ENCODE results near the gene RAB4A.
"Not testable (repeated sequence)": the region's sequence is repeated elsewhere in the genome, so short reads cannot be mapped to it uniquely, and the experiment has no call there.

RAB4A gene

GRCh38 chr1:229300099-229300757 lies 29.3 kb downstream of the RAB4A start:
- no peak for DNase-seq

- no peak for DNase-seq
Measured at GRCh38 chr1:229302740-229303139, 31.8 kb downstream of the RAB4A start.

- DNase-seq = no peak
Measured at GRCh38 chr1:229303855-229304254, 32.9 kb downstream of the RAB4A start.

- DNase-seq = no peak
Measured at GRCh38 chr1:229305392-229305791, 34.5 kb downstream of the RAB4A start.

- no peak for DNase-seq
Measured at GRCh38 chr1:229309074-229309473, 38.2 kb downstream of the RAB4A start.

- DNase-seq = no peak
Measured at GRCh38 chr1:229309684-229310083, 38.8 kb downstream of the RAB4A start.

GRCh38 chr1:229310833-229311232 lies 39.9 kb downstream of the RAB4A start:
- no peak for DNase-seq

GRCh38 chr1:229316166-229316565 lies 45.3 kb downstream of the RAB4A start:
- no peak for DNase-seq

- no peak for DNase-seq
Measured at GRCh38 chr1:229318056-229318455, 47.1 kb downstream of the RAB4A start.

GRCh38 chr1:229319487-229319886 lies 48.6 kb downstream of the RAB4A start:
- no peak for DNase-seq

GRCh38 chr1:229323201-229323600 lies 52.3 kb downstream of the RAB4A start:
- DNase-seq = no peak

GRCh38 chr1:229323885-229324553 lies 53.1 kb downstream of the RAB4A start:
- DNase-seq = no peak

GRCh38 chr1:229325401-229325800 lies 54.5 kb downstream of the RAB4A start:
- DNase-seq = no peak

- no peak for DNase-seq
Measured at GRCh38 chr1:229325853-229326487, 55.1 kb downstream of the RAB4A start.

- no peak for DNase-seq
Measured at GRCh38 chr1:229326601-229327000, 55.7 kb downstream of the RAB4A start.

GRCh38 chr1:229327765-229328164 lies 56.9 kb downstream of the RAB4A start:
- not testable (repeated sequence) for DNase-seq

GRCh38 chr1:229328598-229329362 lies 57.9 kb downstream of the RAB4A start:
- DNase-seq = no peak

- DNase-seq = no peak
Measured at GRCh38 chr1:229334269-229334668, 63.4 kb downstream of the RAB4A start.

GRCh38 chr1:229334716-229335115 lies 63.8 kb downstream of the RAB4A start:
- no peak for DNase-seq

- DNase-seq = no peak
Measured at GRCh38 chr1:229336345-229336744, 65.4 kb downstream of the RAB4A start.

GRCh38 chr1:229339086-229339485 lies 68.2 kb downstream of the RAB4A start:
- no peak for DNase-seq

- no peak for DNase-seq
Measured at GRCh38 chr1:229339520-229339919, 68.6 kb downstream of the RAB4A start.

GRCh38 chr1:229340496-229340895 lies 69.6 kb downstream of the RAB4A start:
- no peak for DNase-seq

Data from NCI-H187 (cell line).